NCI-H345 (cell line): ENCODE results near the gene CYFIP1.

Source experiments
- DNase-seq: peaks from one replicate; lab custom pipeline; 2025; lab: John Stamatoyannopoulos, UW

The CYFIP1 gene

GRCh38 chr15:22968366-22968765, 11.8 kb downstream of the CYFIP1 start:
- DNase-seq: no peak

- no peak for DNase-seq
These were observed 12.9 kb downstream of the CYFIP1 start for GRCh38 chr15:22967084-22967770.

GRCh38 chr15:22966321-22967083, 13.7 kb downstream of the CYFIP1 start:
- no peak for DNase-seq

- DNase-seq: no peak
These were observed 16.5 kb downstream of the CYFIP1 start for GRCh38 chr15:22963641-22964040.

- DNase-seq: no peak
These were observed 17.6 kb downstream of the CYFIP1 start for GRCh38 chr15:22962611-22963010.

- DNase-seq: no peak
These were observed 18.4 kb downstream of the CYFIP1 start for GRCh38 chr15:22961762-22962161.

- no peak for DNase-seq
These were observed 19.6 kb downstream of the CYFIP1 start for GRCh38 chr15:22960556-22960955.

- DNase-seq: no peak
These were observed 20.0 kb downstream of the CYFIP1 start for GRCh38 chr15:22960126-22960525.

- no peak for DNase-seq
These were observed 20.7 kb downstream of the CYFIP1 start for GRCh38 chr15:22959321-22960101.

GRCh38 chr15:22958487-22959280, 21.5 kb downstream of the CYFIP1 start:
- DNase-seq: no peak

- DNase-seq: no peak
These were observed 23.2 kb downstream of the CYFIP1 start for GRCh38 chr15:22956978-22957260.

- DNase-seq: no peak
These were observed 23.8 kb downstream of the CYFIP1 start for GRCh38 chr15:22956257-22956977.

- no peak for DNase-seq
These were observed 24.5 kb downstream of the CYFIP1 start for GRCh38 chr15:22955544-22956119.

GRCh38 chr15:22954798-22955543, 25.2 kb downstream of the CYFIP1 start:
- no peak for DNase-seq

- DNase-seq: no peak
These were observed 25.8 kb downstream of the CYFIP1 start for GRCh38 chr15:22954326-22954725.

- DNase-seq: peak; percentile 29
These were observed 27.2 kb downstream of the CYFIP1 start for GRCh38 chr15:22952796-22953579.

GRCh38 chr15:22951381-22952280, 28.5 kb downstream of the CYFIP1 start:
- DNase-seq: no peak

GRCh38 chr15:22951031-22951380, 29.2 kb downstream of the CYFIP1 start:
- no peak for DNase-seq
